Measurements from ENCODE around the gene C10orf90.

Gene C10orf90

DNA sequence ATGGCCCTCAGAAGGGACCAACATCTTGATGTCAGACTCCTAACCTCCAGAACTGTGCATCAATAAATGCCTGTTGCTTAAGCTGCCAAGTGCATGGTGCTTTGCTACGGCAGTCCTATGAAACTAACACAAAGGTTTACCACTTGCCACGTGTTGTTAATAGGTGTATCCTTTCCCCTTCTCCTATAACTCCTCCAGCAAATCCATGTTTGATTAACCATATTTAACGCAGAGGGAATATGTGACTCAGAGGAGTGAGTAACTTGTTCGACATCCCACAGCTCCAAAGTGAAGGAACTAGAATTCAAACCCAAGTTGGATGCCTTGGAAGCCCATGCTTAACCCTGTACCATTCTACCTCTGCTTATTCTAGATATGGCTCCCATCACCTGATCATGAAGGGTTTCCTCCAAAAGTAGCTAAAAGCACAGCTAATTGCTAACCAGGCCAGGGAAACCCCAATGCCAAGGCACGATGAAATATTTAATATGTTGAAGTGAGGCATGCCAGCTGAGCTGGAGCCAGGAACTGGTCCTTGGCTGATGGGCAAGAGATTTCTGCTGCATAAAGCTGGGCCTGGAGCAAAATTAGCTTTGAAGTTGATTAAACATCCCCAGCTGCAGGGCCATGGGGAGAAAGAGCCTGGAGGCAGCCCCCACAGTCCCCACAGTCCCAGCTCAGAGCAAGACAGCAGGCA, 131.9 kb downstream of the C10orf90 start:
- no peak for DNase-seq (ENCODE audit: low read depth)

DNA sequence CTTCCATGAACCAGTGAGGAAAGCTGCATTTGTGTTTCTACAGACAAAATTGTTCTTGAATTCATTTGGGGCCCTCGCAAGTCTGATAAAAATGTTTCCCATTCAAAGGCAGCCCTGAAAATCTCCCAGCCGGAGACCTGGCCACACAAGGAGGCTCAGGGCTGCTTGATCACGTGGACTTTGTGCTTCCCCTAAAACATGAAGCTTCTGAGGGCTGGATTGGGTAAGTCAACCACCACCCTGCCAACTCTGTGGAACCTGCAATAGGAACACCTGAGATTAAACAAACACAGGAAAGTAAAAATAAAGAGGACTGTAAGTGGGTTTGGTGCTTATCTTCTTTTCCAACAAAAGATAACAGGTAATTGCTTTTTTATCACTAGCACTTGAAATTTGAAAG, 133.8 kb downstream of the C10orf90 start:
- no peak for DNase-seq (ENCODE audit: low read depth)

DNA sequence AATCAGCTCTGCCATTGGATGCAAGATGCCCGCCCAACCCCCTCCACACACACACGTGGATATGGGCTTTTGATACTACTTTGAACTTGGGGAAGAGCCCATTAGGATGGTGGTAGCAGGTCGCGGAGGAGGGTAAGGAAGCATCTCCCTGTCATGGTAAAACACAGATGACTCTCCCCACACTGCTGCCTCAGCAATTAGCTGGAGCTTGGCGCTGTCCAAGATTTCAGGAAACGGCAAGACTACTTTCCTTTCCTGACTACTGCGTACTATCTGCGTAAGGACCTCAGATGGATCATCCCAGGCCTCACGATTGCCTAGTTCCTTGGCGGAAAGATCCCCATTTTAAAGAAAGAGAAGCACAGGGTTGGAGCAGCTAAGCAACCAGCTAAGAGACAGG, 134.3 kb downstream of the C10orf90 start:
- no peak for DNase-seq (ENCODE audit: low read depth)

DNA sequence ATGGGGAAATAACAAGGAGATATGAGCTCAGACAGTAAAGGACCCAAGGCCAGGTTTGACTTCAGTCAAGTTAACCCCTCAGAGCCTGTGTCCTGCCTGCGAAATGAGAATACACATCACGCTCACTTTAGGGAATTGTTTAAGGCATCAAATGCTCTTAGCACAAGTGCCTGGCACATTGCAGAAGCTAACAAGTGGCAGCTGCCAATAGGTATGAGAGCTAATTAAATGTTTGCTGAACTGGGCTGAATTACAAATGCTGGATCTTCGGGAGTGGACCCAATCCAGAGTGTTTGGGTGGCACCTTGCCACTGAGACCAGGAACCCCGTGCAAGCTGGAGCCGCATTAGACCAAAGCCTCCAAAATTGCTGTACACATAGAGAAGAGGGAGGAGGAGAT, 136.8 kb downstream of the C10orf90 start:
- DNase-seq (ENCODE audit: low read depth): no peak

DNA sequence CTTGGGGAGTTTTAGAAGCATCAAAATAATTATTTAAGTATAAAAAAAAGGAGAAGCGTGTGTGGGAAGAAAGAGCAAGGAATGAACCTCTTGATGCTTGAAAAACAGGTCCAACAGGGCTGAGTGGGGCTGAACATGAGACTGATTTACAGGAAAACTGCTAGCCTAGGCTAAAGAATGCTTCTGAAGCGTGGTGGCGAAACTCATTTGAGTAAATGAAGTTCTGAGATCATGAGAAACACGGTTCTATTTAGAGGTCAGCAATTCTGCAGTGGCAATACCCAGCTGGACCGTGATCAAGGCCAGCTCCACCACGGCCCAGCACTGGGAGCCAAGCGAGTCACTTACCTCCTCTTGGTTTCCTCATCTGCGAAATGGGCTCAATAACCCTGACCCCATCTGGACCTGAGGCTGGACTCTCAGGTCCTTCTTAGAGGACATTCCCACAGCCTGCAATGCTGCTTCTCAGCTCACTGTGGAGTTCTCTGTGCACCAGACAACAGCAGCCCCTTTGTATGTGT, 142.1 kb downstream of the C10orf90 start:
- DNase-seq (ENCODE audit: low read depth): no peak

DNA sequence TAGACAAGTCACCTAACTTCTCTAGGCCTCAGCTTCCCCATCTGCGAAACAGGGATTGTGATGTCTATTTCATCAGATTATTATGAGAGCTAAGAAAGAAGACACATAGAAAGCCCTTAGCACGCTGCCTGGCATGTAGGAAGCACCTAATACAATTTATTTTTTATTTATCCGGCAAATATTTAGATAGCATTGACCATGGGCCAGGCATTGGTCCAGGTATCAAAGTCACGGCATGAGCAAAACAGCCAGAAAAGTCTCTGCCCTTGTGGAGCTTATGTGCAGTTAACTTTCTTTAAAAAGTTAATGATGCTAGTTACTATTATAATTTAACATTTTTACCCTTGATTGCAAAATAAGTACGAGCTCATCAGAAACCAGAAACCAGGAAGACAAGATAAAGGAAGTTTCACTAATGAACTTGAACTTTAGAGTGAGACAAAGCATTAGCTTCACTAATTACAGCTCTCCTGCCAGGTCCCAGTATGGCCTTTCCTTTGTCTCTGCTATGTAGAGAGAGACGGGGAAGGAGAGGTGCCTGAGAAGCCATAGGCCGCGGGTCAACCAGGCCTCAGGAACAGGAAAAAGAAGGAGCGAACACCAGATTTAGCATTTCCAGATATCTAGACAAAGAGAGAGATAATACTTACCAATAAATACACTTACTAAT, 142.7 kb downstream of the C10orf90 start:
- no peak for DNase-seq (ENCODE audit: low read depth)

DNA sequence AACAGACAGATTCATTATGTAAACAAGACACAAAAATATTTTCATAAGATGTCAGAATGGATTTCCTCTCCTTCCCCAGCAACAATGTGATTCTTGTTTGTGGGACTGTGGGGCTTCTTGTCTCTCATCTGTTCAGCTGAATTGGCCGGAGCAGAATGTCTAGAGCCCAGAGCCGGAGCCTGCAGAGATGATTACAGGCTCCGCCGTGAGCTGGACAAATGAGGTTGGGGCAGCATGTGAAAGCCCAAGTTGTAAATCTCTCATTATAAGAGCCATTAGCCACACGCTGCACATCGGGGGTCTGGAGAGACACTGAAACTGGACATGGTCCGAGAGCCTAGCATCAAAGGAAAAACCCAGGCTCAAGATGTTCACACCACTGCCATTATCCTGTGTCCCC, 145.2 kb downstream of the C10orf90 start:
- DNase-seq (ENCODE audit: low read depth): no peak

DNA sequence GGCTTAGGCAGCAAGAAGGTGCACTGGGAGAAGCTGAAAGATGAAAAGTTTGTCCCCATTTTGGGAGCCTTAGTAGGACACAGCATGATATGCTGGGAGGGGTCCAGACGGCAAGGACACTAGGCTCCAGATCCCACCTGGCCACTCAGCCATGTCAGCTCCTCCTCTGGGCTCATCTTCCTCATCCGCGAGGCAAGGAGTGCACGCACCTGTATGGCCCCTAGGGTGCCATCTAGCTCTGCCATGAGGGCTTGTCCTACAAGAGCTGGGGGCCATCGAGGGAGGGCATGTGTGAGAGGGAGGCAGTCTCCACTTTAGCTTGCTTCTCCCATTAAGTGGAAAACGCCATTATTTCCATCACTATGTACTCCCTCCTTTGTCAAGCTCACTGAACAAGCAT, 146.0 kb downstream of the C10orf90 start:
- DNase-seq (ENCODE audit: low read depth): no peak

DNA sequence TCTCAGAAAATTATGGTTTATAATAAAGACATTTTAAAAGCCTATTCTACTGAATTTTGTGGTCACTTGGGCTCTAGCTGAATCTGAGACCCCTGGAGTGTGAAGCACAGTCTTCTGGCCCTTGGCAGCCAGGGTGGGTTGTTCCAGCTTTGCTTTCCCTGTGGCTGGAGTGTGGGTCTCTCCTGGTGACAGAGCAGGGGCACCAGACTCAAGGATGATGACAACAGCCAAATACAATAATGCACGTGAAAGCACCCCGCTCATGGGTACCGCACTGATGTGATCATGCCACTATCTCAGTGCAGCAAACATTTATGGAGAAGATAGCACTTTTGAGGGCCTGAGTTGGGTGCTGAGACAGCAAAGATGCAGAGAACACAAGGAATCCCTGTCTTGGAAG, 147.4 kb downstream of the C10orf90 start:
- no peak for DNase-seq (ENCODE audit: low read depth)

DNA sequence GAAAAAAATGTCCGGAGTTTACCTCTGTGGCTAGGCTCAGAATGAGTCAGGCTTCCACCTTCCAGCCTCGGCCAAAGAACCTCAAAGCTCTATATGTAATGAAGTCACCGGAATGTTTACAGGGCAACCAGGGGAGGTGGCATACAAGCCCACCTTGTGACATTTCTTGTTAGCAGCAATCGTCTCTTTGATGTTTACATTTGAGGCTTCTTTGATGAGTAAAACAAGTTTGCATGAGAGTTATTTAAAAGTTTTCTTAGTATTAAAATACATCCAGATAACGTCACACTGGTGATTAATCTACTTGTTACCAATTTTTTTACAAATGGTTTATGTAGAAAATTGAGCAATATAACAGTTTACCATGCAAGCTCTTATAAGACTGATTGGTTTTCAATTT, 149.1 kb downstream of the C10orf90 start:
- no peak for DNase-seq (ENCODE audit: low read depth)

DNA sequence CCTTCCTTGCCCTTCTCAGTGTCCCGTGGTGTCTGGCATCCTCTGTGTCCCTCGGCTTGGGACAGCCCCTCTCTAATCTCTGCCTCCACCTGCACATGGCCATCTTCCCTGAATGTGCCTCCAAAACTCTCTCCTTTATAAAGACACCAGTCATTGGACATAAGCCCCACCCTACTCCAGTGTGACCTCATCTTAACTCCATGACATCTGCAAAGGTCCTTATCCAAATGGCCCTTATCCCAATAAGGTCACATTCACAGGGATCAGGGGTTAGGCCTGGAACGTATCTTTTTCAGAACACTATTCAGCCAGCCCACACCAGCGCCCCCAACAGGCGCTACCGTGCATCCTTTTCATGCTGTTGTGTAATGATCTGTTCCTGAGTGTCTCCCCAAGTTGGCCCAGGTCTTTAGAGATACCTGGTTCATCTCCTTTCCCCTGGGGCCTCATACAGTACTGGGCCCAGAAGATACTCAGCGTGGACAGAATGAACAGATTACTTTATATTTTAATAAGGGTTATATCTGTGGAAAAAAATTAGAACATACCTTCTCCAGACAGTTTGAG, 149.7 kb downstream of the C10orf90 start:
- DNase-seq (ENCODE audit: low read depth): no peak

DNA sequence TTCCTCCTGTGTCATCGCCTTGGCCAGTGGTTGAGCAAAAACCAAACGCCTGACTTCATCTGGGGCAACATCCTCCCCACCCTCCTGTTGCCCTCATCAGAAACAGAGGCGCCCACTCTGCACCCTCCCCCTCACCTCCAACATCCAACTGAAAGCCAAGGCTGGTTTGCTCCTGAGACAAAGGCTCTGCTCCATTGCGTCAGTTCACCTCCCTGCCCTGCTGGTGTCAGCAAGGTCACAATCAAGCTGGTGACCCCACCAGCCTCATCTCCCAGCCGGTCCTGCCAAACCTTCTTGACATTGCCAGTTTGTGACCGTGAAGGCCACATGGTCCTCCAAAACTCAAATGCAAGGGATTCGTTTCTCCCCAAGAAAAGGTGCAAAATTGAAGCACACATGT, 150.5 kb downstream of the C10orf90 start:
- no peak for DNase-seq (ENCODE audit: low read depth)

DNA sequence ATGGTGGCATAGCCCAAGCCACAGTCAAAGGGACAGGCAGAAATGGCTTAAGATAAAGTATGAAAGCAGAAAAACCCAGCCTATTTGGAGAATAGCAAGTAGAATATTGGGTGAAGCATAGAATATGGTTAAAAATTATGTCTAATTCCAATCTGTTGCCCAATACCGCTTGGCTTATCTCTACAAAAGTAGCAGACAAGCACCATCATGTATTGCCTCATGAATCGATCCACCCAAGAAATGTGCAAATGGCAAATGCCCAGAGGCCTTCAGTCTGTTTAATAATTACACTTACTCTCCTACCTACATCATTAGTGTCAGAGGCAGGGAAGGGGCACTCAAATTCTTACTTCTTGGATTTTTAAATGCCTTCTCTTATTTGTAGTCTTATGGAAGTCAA, 151.3 kb downstream of the C10orf90 start:
- DNase-seq (ENCODE audit: low read depth): no peak

DNA sequence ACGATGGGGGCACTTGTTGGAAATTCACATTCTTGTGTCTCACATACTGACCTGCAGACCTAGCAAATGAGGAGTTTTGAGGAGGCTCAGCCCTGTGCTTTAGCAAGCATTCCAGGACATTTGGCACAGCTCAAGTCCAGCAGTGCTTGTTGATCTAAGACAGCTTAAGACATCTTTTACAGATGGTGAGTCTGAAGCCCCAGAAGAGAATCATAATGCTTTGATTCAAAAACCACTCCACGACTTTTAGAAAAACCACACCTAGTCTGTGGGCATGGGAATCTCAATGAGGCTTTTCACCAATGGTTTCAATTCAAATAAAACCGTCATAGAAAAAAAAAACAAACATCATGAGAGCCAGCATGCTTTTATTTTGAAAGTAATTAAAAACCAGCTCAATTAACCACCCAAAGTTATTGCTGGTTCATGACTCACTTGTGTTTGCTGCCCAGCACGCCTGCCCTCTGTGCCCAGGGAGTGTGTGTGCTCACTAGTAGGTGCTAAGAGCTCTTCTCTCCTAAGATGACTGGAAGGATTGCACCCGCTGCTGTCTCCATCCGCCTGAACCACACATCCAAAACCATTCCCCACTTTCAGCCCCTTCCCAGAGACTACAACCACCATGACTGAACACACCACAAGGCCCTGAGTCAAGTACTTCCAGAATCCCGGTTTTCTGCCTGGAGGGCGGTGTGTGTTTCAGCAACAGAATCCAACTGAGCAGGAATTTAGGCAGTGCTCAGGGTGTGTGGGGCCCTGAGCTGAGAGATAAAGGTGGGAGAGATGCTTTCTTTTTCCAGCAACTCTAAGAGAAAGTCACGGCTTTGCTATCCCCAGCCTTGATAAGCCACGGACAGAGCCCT, 152.0 kb downstream of the C10orf90 start:
- no peak for DNase-seq (ENCODE audit: low read depth)

DNA sequence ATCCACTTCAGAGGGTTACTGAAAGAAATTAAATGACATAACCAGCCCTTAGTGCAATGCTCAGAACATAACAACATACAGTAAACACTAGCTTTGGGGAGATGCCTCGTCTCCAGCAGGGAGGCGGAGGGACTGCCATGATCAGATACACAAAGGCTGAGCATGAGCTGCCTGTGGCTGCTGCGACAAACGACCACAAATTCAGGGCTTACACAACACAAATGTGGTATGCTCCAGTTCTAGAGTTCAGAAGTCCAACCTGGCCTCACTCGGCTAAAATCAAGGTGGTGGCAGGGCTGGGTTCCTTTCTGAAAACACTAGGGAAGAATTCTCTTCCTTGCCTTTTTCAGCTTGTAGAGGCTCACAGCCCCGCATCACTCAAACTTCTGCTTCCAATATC, 154.0 kb downstream of the C10orf90 start:
- no peak for DNase-seq (ENCODE audit: low read depth)

DNA sequence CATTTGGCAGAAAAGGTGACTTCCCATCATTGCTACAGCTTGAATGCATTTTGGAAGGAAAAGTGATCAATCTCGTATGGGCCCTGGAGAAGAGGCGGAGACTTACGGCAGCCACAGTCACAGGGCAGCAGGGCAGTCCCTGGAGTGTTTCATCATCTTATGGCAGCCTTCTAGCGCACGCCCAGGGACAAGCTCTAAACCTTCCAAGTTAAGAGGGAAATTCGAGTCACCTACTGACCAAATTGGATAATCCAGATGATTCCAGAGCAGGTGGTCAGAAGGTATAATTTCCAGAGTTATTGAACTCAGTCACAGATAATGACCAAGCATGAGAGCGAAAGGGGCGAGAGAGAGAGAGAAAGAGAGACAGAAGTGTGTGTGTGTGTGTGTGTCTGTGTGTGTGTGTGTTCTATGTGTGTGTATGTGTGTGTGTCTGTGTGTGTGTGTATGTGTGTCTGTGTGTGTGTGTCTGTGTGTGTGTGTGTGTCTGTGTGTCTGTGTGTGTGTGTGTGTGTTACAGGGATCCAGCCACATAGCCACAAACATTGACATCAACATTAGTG, 158.5 kb downstream of the C10orf90 start:
- DNase-seq (ENCODE audit: low read depth): no peak

DNA sequence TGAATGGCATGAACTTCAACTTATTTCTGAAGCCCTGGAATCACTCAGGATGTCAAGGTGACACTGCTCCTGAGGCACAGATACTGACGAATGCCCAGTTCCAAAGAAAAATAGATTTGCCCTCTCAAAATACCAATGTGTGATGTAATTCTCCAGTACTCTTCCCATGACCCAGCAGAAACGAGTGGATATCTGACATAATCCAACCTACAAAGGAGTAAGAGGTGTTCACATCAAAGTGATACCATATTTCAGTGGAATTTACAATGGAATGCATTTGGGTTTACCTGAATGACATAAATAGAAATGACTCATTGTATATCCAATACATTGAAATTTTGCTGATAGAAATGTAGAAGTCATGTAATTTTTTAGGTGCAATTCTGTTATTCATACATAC, 161.3 kb downstream of the C10orf90 start:
- DNase-seq (ENCODE audit: low read depth): no peak

DNA sequence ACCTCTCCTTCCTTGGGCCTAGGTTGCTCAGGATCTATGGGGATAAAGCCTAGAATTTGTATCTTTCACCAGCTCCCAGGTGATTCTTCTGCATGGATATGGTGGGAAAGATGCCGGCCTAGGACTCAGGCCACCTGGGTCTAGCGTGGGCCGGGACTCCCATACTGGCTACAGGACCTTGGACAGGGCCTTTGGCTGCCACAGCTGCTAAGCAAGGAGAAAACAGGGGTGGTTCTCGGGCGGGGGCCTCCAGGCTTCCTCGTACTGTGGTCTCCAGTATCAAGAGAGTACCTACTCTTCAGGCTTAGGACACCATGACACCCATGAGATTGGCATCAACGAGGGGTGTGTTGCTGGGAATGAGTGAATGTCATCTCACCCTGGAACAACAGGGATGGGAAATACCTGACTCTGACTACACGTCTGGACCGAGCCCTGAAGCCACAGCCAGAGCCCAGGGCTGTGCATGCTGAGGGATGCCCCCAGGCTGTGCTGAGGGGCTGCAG, 161.9 kb downstream of the C10orf90 start:
- no peak for DNase-seq (ENCODE audit: low read depth)

DNA sequence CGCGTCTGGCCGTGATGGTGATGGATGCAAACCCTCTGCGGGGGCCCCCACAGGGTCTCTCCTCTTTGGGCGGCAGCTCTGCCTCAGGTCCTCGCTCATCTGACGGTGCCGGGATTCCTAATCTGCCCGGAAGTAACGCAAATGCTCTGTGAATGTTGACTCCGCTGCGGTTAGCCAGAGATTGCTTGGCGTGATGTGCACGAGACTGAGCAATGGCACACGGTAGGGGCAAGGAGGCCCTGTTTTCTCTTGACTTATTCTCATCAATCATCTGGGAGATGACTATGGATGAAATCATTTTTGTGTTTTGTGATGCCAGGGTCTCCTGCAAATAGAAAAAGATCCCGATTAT, 165.8 kb downstream of the C10orf90 start:
- DNase-seq (ENCODE audit: low read depth): no peak

DNA sequence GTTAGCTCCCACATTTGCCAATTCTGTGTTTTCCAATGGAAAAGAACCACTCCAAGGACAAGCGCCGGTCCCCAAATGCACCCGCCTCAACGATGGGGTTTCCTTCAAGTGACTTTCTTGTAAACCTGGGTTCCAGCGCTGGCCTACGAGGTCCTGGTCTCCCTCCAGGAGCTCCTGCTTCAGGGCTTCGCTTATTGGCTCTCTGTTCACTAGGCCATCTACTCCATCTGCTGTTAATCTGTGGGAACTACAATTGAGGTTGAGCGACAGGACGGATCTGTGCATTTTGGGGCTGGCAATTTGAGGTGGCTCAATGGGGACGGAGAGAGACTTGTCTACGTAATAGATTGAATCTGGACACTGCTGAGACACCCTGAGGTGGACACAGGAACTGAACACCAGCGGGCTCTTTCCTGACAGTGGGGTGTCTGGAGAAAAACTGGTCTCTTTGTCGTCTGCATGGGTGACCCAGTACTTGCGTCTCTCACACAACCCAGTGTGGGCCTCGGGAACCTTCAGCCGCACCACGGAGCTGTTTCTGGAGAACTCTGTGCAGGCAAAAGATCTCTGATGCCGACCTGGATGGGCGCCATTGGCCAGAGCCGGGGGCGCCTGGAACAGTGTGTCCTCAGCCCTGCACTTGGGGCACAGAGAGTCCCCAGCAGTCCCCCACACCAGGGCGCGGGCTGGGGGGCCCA, 166.3 kb downstream of the C10orf90 start:
- DNase-seq (ENCODE audit: low read depth): no peak

DNA sequence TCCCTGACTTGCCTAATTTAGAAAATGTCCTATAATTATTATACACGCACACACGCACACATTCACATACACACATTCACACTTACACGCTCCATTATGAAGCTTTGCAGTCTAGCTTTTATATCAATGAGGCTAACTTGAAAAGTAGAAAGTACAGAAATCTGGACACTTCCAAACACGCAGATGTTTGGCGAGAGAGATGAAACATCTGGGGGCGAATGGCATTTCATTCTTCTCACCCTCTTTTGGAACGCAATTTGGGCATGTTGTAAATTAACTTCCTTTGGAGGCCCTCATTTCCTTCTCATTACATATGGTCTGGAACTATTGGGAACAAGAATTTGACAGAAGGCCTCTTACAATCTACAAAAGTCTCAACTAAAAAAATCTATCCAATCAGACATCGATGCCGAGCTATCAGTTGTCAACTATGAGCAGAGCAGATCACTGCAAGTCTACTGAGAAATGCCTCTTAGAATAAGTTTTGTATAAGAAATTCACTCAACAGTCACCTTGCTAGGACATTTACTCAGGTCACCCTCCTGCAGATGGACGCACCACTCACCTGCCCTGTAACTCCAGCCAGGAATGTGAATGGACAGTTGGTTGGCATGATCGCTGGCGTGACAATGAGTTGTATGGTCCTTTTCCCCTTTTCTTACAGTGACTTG, 167.0 kb downstream of the C10orf90 start:
- no peak for DNase-seq (ENCODE audit: low read depth)
